Stimulated activated CD8-positive, alpha-beta memory T cell treated with anti-CD3 and anti-CD28 coated beads, Interleukin-12 subunit alpha, Interleukin-12 subunit beta, amount 100 ng/mL, for 4 hours (primary cell): ENCODE results near the gene DNAJC3.
A peak's percentile ranks its signal among the peaks of the same experiment; 100 is the strongest.
"Not testable (repeated sequence)": the region's sequence is repeated elsewhere in the genome, so short reads cannot be mapped to it uniquely, and the experiment has no call there.

Experiments used
- DNase-seq: peaks from one replicate; pipeline ENCODE4 v3.0.0-alpha.2; 2020; ENCODE audit warnings: low read depth

Gene DNAJC3

GRCh38 chr13:95781940-95782339 lies 105.0 kb downstream of the DNAJC3 start:
- not testable (repeated sequence) for DNase-seq

DNA sequence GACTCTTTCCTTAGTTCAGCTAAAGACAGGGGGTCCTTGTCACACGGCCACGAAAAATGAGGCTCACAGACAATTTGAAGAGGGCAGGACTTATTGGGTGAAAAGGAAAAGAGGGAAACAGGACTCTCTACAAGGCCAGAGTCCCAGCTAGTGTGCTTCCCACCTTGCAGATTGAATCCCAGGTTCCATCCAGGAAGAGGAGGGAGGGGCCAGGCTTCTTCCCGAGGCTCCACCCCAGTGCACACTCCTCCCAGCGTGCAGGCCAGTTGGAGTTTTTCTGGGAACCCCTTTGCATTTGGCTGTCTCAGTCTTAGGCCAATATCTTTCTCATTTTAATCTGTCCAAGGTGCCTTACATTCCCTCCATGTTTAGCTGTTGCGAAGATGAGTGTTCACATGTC lies 106.8 kb downstream of the DNAJC3 start:
- no peak for DNase-seq

- DNase-seq, result no peak
Measured at GRCh38 chr13:95784161-95784899, 107.4 kb downstream of the DNAJC3 start.

- DNase-seq, result no peak
Measured at GRCh38 chr13:95784900-95785290, 108.0 kb downstream of the DNAJC3 start.

DNA sequence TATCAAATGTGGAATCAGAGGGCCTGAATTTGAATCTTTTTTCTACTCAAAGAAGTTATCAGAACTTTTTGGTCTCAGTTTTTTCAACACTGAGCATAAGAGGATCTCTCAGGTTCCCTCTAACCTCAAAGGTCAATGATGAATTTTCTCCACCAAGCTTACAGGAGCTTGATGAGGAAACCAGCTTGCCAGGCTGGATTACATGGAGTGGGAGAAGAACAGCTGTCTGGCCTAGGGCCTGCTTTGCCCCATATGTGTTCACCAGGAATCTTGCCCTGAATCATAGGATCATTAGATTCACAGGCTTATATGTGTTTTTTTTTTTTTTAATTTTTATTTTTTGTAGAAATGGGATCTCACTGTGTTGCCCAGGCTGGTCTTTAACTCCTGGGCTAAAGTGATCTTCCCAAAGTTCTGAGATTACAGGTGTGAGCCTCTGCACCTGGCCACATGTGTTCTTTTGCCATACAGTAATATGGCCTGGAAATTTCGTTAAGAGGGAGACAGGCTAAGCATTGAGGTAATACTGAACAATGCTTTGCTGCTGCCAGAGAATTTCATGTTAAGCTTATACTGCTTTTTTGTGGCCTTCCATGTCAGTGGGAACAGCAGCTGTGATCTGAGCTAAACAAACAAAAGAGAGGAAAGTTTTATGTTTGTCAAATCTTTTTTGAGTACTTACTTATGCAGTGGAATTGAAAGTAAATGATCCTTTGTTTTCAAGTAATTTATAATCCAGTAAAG lies 110.6 kb downstream of the DNAJC3 start:
- no peak for DNase-seq

DNA sequence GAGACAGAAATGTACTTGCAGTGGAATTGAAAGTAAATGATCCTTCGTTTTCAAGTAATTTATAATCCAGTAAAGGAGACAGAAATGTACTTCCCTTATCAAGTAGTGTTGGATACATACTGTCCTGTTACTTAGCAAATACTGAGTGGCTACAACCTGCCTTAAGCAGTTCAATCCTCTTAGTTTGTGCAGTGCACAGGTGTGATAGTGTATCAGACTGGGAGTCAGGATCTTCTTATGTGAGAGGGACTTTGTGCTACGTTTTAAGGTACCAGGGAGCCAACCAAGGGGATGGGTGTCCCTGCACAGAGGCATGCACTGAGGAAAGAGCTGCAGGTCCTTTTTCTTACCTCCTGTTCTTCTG lies 111.1 kb downstream of the DNAJC3 start:
- DNase-seq, result no peak

DNA sequence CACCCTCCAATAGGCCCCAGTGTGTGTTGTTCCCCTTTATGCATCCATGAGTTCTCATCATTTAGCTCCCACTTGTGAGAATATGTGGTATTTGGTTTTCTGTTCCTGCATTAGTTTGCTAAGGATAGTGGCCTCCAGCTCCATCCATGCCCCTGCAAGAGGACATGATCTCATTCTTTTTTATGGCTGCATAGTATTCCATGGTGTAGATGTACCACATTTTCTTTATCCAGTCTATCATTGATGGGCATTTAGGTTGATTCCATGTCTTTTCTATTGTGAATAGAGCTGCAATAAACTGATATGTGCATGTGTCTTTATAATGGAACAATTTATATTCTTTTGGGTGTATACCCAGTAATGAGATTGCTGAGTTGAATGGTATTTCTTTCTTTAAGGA lies 112.4 kb downstream of the DNAJC3 start:
- DNase-seq, result not testable (repeated sequence)

- DNase-seq, result no peak
Measured at GRCh38 chr13:95791084-95791722, 114.3 kb downstream of the DNAJC3 start.

GRCh38 chr13:95793018-95793555 lies 116.1 kb downstream of the DNAJC3 start:
- DNase-seq, result no peak

DNA sequence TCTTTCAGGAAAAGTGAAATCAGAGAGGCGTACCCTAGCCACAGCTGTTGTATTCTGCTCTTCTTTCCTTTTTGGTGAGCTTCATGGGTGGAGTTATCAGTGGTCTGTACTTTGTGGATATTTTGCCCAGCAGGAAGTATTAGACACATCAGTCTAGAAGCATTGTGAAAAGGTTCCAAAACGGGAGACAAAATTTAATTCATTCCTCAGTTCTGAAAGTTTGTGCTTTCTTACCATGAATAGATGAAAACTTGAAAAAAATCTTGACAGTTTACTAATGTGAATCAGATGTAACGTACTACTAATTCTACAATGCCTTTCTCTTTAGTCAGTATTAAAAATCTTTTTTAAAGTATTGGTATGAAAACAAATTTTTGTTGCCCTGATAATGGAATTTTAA lies 116.8 kb downstream of the DNAJC3 start:
- DNase-seq, result no peak

- no peak for DNase-seq
Measured at GRCh38 chr13:95797016-95797415, 120.1 kb downstream of the DNAJC3 start.

DNA sequence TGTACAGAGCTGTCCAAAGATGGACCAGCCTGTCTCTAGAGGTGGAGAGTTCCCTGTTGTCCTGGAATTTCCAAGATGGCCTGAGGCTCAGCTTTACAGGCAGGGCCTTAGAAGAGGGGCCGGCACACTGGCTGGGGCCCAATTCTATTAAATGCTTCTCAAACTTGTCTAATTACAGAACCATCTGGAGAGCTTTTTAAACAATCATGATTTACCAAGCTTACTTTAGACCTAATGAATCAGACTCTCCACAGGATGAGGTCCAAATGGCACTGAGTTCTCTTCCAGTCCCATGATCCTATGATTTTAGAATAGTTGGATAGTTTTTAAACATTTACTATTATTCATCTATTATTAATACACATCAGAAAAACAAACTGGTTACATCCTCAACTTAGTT lies 123.5 kb downstream of the DNAJC3 start:
- DNase-seq, result no peak

DNA sequence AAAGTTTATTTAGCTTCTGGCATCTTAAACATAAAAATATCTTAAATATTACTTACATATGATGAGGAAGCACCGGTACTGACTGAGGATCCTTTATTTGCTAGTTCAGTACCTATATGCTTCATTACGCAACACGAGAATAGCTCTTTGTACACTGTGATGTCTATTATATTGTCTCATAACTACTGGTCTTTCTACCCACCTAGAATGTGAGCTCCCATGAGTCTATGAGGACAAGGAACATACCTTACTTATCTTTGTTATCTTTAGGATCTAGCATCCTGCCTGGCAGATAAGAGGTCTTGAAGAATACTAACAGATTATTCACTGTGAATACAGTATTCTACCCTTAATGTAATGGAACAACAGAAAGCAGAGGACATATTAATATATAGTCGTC lies 124.9 kb downstream of the DNAJC3 start:
- DNase-seq, result no peak

DNA sequence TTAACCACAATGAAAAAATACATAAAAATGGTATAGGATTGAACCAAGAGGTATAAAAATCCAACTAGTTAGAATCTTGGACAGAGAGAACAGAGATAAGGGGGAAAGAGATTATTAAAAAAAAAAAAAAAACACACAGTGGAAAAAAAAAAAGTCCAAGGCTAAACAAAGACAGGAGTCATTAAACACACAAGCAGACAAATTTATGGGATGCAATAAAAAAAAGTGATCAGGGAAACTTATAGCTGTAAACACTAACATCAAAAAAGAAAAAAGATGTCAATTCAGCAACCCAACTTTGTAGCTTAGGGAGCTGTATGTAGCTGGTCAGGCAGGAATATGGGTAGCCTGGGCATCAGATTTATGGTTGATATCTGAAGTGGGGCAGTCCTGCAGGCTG lies 129.0 kb downstream of the DNAJC3 start:
- DNase-seq, result no peak

DNA sequence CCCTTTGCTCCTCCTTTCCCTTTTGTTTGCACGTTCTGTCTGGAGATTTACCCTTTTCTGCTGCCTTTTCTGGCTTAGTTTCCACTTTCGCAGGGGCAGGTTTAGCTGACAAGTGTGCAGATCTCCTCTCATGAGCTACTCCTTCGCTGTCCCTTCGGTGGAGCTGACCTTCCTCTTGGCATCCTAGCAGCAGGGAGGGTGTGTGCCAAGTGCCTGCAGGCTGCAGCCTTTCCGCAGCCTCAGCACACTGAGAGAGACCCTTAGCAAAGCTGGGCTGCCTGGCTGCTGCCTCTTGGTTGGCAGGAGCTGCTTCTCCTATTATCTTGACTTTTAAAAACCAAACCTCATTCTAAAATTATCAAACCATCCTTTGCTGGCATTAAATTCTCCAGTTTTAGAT lies 132.5 kb downstream of the DNAJC3 start:
- no peak for DNase-seq

GRCh38 chr13:95813139-95813538 lies 136.2 kb downstream of the DNAJC3 start:
- DNase-seq, result no peak

DNA sequence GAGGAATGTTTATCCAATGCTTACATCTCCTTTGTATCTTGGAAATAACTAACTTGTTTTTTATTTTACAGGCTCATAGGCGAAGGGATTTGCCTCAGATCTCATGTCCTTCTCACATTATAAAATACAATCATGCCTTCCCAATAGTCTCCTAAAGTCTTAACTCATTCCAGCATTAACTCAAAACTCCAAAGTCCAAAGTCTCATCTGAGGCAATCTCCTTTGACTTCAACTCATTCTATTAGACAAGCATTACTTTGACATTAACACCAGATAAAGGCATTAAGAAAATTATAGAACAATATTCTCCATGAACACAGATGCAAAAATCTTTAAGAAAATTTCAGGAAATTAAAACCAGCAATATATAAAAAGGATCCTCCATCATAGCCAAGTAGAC lies 137.6 kb downstream of the DNAJC3 start:
- no peak for DNase-seq

DNA sequence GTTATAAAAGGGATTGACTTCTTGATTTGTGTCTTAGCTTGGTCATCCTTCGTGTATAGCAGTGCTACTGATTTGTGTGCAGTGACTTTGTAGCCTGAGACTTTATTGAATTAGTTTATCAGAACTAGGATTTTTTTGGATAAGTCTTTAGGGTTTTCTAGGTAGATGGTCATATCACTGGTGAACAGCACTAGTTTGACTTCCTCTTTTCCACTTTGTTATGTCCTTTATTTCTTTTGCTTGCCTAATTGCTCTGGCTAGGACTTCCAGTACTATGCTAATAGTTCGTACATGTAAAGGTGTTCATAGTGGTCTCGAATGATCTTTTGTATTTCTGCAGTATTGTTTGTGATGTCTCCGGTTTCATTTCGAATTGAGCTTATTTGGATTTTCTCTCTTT lies 145.4 kb downstream of the DNAJC3 start:
- DNase-seq, result no peak

GRCh38 chr13:95833126-95833525 lies 156.2 kb downstream of the DNAJC3 start:
- no peak for DNase-seq

GRCh38 chr13:95833719-95834118 lies 156.8 kb downstream of the DNAJC3 start:
- no peak for DNase-seq

DNA sequence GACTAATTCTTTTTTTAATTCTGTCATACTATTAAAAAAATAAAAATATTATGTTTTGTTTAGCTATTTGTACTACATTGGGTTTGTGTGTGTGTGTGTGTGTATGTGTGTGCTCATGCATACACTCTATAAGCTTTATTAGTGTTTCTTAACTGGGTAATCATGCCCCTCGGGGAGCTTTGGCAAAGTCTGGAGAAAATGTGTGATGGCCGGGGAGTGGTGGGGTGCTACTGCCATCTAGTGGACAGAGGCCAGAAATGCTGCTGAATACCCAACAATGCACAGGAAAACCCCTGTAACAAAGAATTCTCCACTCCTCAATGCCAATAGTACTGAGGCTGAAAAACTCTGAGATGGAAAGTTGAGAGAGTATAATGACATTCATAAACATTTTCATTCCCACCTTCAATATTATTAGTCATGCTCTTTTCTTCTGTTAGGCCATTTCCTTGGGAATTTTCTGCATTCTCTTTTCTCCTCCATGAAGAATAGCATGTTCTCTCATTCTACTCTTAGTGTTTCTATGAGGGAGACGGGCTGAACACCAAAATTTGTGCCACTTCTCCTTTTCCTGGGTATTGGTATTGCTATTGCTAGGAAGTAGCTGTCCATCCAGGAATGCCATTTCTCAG lies 157.3 kb downstream of the DNAJC3 start:
- peak; percentile 23 for DNase-seq

GRCh38 chr13:95841894-95842293 lies 165.0 kb downstream of the DNAJC3 start:
- DNase-seq, result no peak

DNA sequence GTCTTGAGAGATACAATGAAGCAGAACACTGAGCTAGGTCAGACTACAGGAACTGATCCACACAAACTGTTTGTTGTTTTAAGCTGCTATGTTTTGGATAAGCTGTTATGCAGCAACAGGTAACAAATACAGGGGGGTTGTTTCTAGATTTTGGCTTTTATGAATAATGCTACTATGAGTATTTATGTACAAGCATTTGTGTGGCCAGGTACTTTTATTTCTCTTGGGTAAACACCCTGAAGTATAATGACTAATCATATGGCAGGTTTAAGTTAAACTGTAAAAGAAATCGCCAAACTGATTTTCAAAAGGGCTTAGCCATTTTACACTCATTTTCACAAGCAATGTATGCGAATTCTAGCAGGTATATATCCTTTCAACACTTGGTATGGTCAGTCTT lies 166.0 kb downstream of the DNAJC3 start:
- no peak for DNase-seq
